Measurements from ENCODE around the gene PIP4P1. TPM values are rescaled to one million over a fixed set of nuclear protein-coding genes. Genes with fewer than 3 reads are reported as not detected.

PIP4P1 gene
- total RNA-seq, 6 donors from 2014 or later: 20.8 to 58.7 (median 34.2) TPM

- peaks cover 0 to 23% (median 15%) of the 10 kb centered on the region in 4 donors for H3K36me3 ChIP-seq
- peaks cover 14 to 33% (median 22%) of the 10 kb centered on the region in 4 donors for H3K4me1 ChIP-seq
- DNase-seq (peak; percentile 93 to 94), ATAC-seq (ENCODE audit: low FRiP score in 2 of 2) (peak; percentile 97 to 98)
- no peaks in the 10 kb centered on the region for H3K27me3 ChIP-seq
- H3K9me3 ChIP-seq: no peaks in the 10 kb centered on the region
- H3K27ac ChIP-seq: peak within 1 kb of the TSS; percentile 88 to 97 (median 94)
- peak within 1 kb of the TSS; percentile 63 to 92 (median 88) for H3K4me3 ChIP-seq
- 0 to 1% methylated on average over 17 to 36 of the region's 40 CpGs for WGBS, 2 donors
- peak; percentile 75 to 98 (median 93) for TF ChIP-seq POLR2A (IDR thresholded peaks at IDR 0.05)
- peak in 2 of 6 experiments; percentile 8 to 16 for TF ChIP-seq CTCF (IDR thresholded peaks at IDR 0.05)
- peak in 1 of 4 donors; percentile 16 for TF ChIP-seq EP300 (IDR thresholded peaks at IDR 0.05)
- TF ChIP-seq POLR2AphosphoS5 (IDR thresholded peaks at IDR 0.05): peak; percentile 99 to 100
Observed at GRCh38 chr14:20469242-20469889, 8.1 kb upstream of the PIP4P1 start, which contains the start of gene PNP. TSS of gene PNP (plus strand) at chr14:20469406. CDS start at chr14:20469525, 119 bp downstream.

- ATAC-seq (ENCODE audit: low FRiP score in 2 of 2) (no peak), DNase-seq (no peak)
- TF ChIP-seq CTCF (IDR thresholded peaks at IDR 0.05) (no peak), POLR2A (IDR thresholded peaks at IDR 0.05) (no peak), POLR2AphosphoS5 (IDR thresholded peaks at IDR 0.05) (no peak), EP300 (IDR thresholded peaks at IDR 0.05) (no peak)
- no peaks in the 10 kb centered on the region for H3K27me3 ChIP-seq
- H3K27ac ChIP-seq: peak overlapping the region; percentile 88 to 97 (median 94)
- WGBS, 2 donors: 30 to 31% methylated on average over 15 to 16 of the region's 16 CpGs
- peak overlapping the region; percentile 63 to 92 (median 88) for H3K4me3 ChIP-seq
- no peaks in the 10 kb centered on the region for H3K9me3 ChIP-seq
- peaks cover 0 to 17% (median 10%) of the 10 kb centered on the region in 4 donors for H3K36me3 ChIP-seq
- peaks cover 14 to 33% (median 22%) of the 10 kb centered on the region in 4 donors for H3K4me1 ChIP-seq
Observed at GRCh38 chr14:20468764-20469241, 7.6 kb upstream of the PIP4P1 start.

DNA sequence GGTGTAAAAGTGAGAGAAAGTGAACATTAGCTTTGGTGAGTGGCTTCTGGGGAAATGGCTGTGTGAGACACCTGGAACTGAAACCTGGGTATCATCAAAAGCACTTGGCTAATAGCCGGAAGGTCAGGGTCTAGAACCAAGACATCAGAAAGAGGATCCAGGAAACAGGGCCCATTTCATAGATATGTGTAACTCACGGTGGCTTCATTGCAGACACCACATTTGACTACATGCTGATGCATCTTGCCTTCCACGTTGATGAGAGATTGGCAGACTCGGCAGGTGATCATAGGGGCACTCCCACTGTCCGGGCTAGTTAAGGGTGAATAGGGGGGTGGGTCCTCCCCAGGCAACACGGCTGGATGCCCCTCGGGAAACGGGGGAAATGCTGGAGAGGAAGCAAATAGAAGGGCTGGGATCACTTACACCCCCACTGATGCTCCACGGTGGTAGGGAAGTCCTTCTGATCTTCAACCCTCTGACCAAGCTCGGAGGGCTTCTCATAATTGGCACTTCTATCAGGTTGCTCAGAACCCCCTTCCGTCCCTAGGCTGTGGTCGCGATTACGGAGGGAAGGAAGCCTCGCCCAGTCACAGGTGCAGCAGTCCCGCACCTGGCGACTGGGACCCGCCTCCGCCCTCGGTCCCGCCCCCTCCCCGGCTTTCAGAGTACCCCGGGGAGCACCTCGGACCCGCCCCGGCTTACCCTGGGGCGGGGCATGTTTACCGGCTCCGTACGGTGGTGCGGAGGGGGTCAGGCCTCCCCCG lies 593 bp downstream of the PIP4P1 start:
- Histone ChIP-seq H3K27ac (peak overlapping the region; percentile 86 to 99 (median 96)), H3K4me1 (peaks cover 21 to 50% (median 34%) of the 10 kb centered on the region in 4 donors), H3K9me3 (no peaks in the 10 kb centered on the region), H3K36me3 (peaks cover 8 to 39% (median 30%) of the 10 kb centered on the region in 4 donors), H3K4me3 (peak overlapping the region; percentile 80 to 98 (median 92)), H3K27me3 (no peaks in the 10 kb centered on the region)
- TF ChIP-seq POLR2AphosphoS5 (IDR thresholded peaks at IDR 0.05) (no peak), CTCF (IDR thresholded peaks at IDR 0.05) (no peak), POLR2A (IDR thresholded peaks at IDR 0.05) (no peak), EP300 (IDR thresholded peaks at IDR 0.05) (no peak)
- 3 to 16% methylated on average over 8 to 30 of the region's 32 CpGs for WGBS, 2 donors
- ATAC-seq (ENCODE audit: low FRiP score in 2 of 2): peak in 1 of 2 donors; percentile 31
- peak in 1 of 2 donors; percentile 66 for DNase-seq

GRCh38 chr14:20458031-20458789 lies 3.0 kb downstream of the PIP4P1 start:
- no peak for ATAC-seq (ENCODE audit: low FRiP score in 2 of 2)

More at GRCh38 chr14:20458031-20458789, 3.0 kb downstream of the PIP4P1 start:
- TF ChIP-seq EP300 (IDR thresholded peaks at IDR 0.05) (no peak), POLR2AphosphoS5 (IDR thresholded peaks at IDR 0.05) (no peak), POLR2A (IDR thresholded peaks at IDR 0.05) (no peak), CTCF (IDR thresholded peaks at IDR 0.05) (no peak)
- no peaks in the 10 kb centered on the region for H3K9me3 ChIP-seq
- H3K4me1 ChIP-seq: peaks cover 32 to 65% (median 45%) of the 10 kb centered on the region in 4 donors
- peaks cover 8 to 39% (median 30%) of the 10 kb centered on the region in 4 donors for H3K36me3 ChIP-seq
- no peak overlapping the region for H3K4me3 ChIP-seq
- 57 to 82% methylated on average over 5 to 8 of the region's 8 CpGs for WGBS, 2 donors
- no peaks in the 10 kb centered on the region for H3K27me3 ChIP-seq
- no peak for DNase-seq
- peak overlapping the region in 1 of 4 donors; percentile 30 for H3K27ac ChIP-seq

All from upper lobe of left lung (tissue), 6 donors.